AG04450 (cell line): Measurements from ENCODE around the gene FAM43A. TPM values are rescaled to one million over a fixed set of nuclear protein-coding genes. Genes with fewer than 3 reads are reported as not detected.

Source experiments
- CTCF ChIA-PET: fragments of 300-600, 350-600 bp; formaldehyde crosslinking; extraction: SDS; loops from one replicate; lab custom pipeline; 2022; ENCODE audit warnings: antibody characterized with exemption, inconsistent platforms; lab: Charles Lee
- POLR2A ChIA-PET: fragments of 350-600 bp; formaldehyde crosslinking; extraction: SDS; loops from one replicate; lab custom pipeline; 2021; ENCODE audit warnings: antibody characterized with exemption, inconsistent platforms; lab: Yijun Ruan, JAX
- DNase-seq: peaks from one replicate; pipeline ENCODE4 v3.0.0-alpha.2; 2011; ENCODE audit warnings: low read depth, low spot score
- H3K27ac ChIP-seq: one replicate; pipeline ENCODE4 v1.5.1; 2012; ENCODE audit warnings: low read depth, low read length, control low read depth
- H3K27me3 ChIP-seq: one replicate; pipeline ENCODE4 v1.6.0; 2012; ENCODE audit warnings: low read length; ENCODE audit not compliant: control insufficient read depth, insufficient read depth
- H3K4me3 ChIP-seq: 2 replicates; pipeline ENCODE4 v1.5.1; 2011; ENCODE audit warnings: mild to moderate bottlenecking, low read depth, low read length, control low read depth
- H3K9me3 ChIP-seq: 2 replicates; pipeline ENCODE4 v1.5.1; 2012; ENCODE audit warnings: low read length; ENCODE audit not compliant: control insufficient read depth, insufficient read depth
- polyA plus RNA-seq: library from polyadenylated mRNA; depleted of rRNA; stranded (reverse); fragments of >200 nt; gene quantifications from 2 replicates; pipeline ENCODE4 v1.2.3, GENCODE V29; 2011; rRNA removed
- small RNA-seq: library from RNA; depleted of rRNA; stranded (forward); fragments of <200 nt; gene quantifications from one replicate; pipeline ENCODE3, GENCODE V24; 2012; ENCODE audit warnings: low read depth; ENCODE audit not compliant: insufficient read length
- TF ChIP-seq, protein P1 (sequence below): IDR thresholded peaks from 2 replicates; pipeline ENCODE4 v1.5.1; 2011; ENCODE audit warnings: low read depth, low read length, control low read depth, inconsistent platforms

Gene FAM43A
- polyA plus RNA-seq, 1 experiment: 7.6 TPM

GRCh38 chr3:194732617-194733016 lies 46.9 kb downstream of the FAM43A start:
- no peak for DNase-seq
- Histone ChIP-seq H3K27ac (no peak overlapping the region), H3K9me3 (no peaks in the 10 kb centered on the region), H3K4me3 (no peak overlapping the region), H3K27me3 (peaks cover 34% of the 10 kb centered on the region)
- ChIA-PET CTCF (no interaction called here), POLR2A (no interaction called here)
- TF ChIP-seq, protein P1, sequence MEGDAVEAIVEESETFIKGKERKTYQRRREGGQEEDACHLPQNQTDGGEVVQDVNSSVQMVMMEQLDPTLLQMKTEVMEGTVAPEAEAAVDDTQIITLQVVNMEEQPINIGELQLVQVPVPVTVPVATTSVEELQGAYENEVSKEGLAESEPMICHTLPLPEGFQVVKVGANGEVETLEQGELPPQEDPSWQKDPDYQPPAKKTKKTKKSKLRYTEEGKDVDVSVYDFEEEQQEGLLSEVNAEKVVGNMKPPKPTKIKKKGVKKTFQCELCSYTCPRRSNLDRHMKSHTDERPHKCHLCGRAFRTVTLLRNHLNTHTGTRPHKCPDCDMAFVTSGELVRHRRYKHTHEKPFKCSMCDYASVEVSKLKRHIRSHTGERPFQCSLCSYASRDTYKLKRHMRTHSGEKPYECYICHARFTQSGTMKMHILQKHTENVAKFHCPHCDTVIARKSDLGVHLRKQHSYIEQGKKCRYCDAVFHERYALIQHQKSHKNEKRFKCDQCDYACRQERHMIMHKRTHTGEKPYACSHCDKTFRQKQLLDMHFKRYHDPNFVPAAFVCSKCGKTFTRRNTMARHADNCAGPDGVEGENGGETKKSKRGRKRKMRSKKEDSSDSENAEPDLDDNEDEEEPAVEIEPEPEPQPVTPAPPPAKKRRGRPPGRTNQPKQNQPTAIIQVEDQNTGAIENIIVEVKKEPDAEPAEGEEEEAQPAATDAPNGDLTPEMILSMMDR: no peak

DNA sequence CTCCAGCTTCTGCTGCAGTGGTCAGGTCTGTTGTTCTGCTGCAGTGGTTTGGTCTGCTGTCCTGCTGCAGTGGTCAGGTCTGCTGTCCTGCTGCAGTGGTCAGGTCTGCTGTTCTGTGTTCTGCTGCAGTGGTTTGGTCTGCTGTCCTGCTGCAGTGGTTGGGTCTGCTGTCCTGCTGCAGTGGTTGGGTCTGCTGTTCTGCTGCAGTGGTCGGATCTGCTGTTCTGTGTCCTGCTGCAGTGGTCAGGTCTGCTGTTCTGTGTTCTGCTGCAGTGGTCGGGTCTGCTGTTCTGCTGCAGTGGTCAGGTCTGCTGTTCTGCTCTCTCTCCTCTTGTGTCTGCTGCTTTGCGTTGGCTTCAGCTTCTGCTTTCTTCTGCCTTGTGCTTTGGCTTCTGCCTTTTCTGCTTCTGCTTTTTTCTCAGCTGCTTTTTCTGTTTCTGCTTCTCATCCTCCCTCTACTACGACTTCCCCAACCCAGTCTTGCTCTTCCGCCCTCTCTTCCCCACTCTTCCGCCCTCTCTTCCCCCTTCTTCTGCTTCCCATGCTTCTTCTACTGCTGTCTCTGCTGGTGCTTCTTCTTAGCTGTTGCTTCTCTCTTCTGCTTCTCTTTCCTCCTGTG lies 50.7 kb downstream of the FAM43A start:
- H3K9me3 ChIP-seq: no peaks in the 10 kb centered on the region
- no peak overlapping the region for H3K4me3 ChIP-seq
- TF ChIP-seq, protein P1: no peak
- no peak overlapping the region for H3K27ac ChIP-seq
- CTCF ChIA-PET: no interaction called here
- DNase-seq: no peak
- POLR2A ChIA-PET: no interaction called here
- peaks cover 23% of the 10 kb centered on the region for H3K27me3 ChIP-seq

- Histone ChIP-seq H3K4me3 (no peak overlapping the region), H3K27ac (no peak overlapping the region), H3K27me3 (peaks cover 19% of the 10 kb centered on the region), H3K9me3 (no peaks in the 10 kb centered on the region)
- ChIA-PET CTCF (interaction anchor here (1.3 kb wide), 1 partner anchor 55 kb away, joined by 3 read pairs; no protein-coding TSS in a partner anchor), POLR2A (no interaction called here)
- no peak for DNase-seq
- TF ChIP-seq, protein P1: no peak
Observed at GRCh38 chr3:194736896-194737600, 51.4 kb downstream of the FAM43A start.

Small RNAs within 50 kb of the gene (small RNA-seq; reads per million reads assigned to genes)
- gene AC046143.2: not detected

Other genes with a start within 250 kb of the FAM43A start
- 98.5 and 132 TPM in 2 replicates for gene ATP13A3, start 198.9 kb upstream of the FAM43A start, polyA plus RNA-seq
- gene TMEM44, start 52.5 kb upstream of the FAM43A start, polyA plus RNA-seq: 14.0 and 16.8 TPM in 2 replicates
- gene LSG1, start 13.7 kb upstream of the FAM43A start, polyA plus RNA-seq: 30.2 and 34.0 TPM in 2 replicates